HG02610 (cell line): ENCODE results near the gene PSMA4.
"Not testable (repeated sequence)": the region's sequence is repeated elsewhere in the genome, so short reads cannot be mapped to it uniquely, and the experiment has no call there.

ENCODE experiments used
- ATAC-seq: cut with Tn5 transposase; IDR thresholded peaks from one replicate; pipeline ENCODE4 v1.9.1; 2021; ENCODE audit warnings: mild to moderate bottlenecking, moderate library complexity; ENCODE audit not compliant: unreplicated experiment

Gene PSMA4

GRCh38 chr15:78540141-78540870 is at the start of gene PSMA4:
Gene PSMA4, plus strand, starts transcription at chr15:78540444. Its CDS starts 1,484 bp downstream, at chr15:78541928.
- peak; percentile 77 for ATAC-seq

DNA sequence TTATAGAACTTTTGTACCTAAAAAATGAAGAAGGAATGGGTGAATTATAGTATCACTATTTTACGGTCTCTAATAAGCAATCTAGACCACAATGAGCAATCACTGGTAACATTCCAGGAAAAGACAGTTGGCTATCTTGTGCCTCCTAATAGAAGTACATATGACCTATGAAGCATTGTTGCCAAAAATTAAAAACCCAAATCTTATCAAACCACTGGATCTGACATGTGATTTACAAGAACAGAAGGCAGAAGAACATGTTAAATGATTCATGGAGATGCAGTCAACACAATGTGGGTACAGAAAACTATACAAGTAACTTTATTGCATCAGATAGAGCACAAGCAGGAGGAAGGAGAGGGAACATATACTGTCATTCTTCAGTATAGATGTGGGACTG is 47.4 kb upstream of the PSMA4 start:
- no peak for ATAC-seq

DNA sequence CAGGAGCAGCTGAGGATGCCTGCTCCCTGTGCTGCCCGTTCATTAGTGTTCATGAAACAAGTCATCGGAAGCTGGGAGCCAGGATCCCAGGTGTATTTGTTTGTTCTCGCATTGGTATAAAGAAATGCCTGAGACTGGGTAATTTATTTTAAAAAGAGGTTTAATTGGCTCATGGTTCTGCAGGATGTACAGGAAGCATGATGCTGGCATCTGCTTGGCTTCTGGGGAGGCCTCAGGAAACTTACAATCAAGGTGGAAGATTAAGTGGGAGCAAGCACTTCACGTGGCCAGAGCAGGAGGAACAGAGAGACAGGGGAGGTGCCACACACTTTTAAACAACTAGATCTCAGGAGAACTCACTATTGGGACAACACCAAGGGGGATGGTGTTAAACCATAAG is 38.4 kb upstream of the PSMA4 start:
- ATAC-seq: no peak

GRCh38 chr15:78502641-78503040 is 37.6 kb upstream of the PSMA4 start:
- ATAC-seq: no peak

- peak; percentile 89 for ATAC-seq
Observed at GRCh38 chr15:78506971-78507830, 33.0 kb upstream of the PSMA4 start, which contains the start of gene HYKK. Gene HYKK, plus strand, starts transcription at chr15:78507577. Its CDS starts 5,512 bp downstream, at chr15:78513089.

GRCh38 chr15:78507831-78508160 is 32.4 kb upstream of the PSMA4 start:
- ATAC-seq: peak; percentile 17

GRCh38 chr15:78508272-78508671 is 32.0 kb upstream of the PSMA4 start:
- no peak for ATAC-seq

GRCh38 chr15:78509726-78510312 is 30.4 kb upstream of the PSMA4 start:
- ATAC-seq: no peak

- ATAC-seq: not testable (repeated sequence)
Observed at GRCh38 chr15:78520035-78520434, 20.2 kb upstream of the PSMA4 start.

- no peak for ATAC-seq
Observed at GRCh38 chr15:78524230-78524629, 16.0 kb upstream of the PSMA4 start.

DNA sequence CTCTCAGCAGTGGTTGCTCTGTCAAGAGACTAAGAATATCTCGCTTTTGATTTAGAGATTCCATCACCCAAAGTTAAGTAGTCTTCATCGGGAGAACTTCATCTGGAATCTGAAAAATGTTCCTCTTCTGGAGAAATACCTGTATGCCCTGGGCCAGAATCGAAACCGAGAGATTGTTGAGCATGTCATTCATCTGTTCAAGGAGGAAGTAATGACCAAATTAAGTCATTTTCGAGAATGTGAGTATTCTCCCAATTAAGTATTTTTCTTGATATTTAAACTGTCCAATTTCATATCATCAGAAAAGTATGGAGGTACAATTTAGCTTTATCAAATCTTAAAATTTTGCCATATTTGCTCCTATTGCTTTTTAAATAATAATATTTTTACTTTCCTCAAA is 12.9 kb upstream of the PSMA4 start:
- ATAC-seq: no peak

GRCh38 chr15:78533331-78533730 is 6.9 kb upstream of the PSMA4 start:
- no peak for ATAC-seq

DNA sequence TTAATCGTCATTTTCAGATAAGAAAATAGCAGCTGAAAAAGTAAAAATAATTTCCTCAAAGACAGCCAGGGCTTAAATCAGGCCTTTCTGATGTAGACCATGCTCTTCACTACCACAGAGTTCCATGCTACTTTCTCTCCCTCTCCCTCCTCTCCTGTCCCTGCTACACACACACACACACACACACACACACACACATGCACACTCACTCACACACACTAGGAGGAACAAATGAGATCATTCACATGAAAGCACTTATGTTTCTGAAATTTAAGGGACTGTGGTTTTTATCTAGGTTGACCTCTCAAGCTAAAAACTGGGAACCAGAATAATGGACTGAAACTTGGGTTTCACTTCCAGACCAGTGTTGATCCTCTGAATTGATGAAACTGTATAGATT is 4.1 kb upstream of the PSMA4 start:
- ATAC-seq: no peak

DNA sequence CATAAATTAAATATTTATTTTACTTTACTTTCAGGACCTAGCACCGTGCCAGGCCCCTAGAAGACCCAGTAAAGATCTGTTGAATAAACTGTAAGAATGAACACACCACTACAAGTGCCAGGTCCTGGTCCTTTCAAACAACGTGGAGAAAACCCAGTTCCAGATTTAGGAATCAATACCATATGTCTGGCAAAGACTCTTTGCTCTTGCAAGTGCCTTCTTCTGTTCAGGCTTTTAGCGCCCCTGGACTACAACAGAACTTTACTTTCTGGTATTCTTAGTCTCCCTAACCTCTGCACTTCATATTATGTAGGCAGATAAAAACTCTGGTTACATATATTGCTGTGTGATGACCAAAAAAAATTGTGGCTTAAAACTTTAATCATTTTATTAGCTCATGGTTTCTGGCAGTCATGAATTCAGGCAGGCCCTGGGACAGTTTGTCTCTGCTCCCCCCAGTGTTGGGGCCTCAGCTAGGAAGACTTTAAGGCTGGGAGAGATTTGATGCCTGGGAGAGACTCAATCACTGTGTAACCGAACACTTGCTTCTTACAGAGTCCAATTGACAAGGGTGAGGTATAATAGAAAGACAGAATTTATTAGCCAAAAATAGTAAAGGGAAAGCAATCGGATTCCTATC is 2.9 kb upstream of the PSMA4 start:
- no peak for ATAC-seq

DNA sequence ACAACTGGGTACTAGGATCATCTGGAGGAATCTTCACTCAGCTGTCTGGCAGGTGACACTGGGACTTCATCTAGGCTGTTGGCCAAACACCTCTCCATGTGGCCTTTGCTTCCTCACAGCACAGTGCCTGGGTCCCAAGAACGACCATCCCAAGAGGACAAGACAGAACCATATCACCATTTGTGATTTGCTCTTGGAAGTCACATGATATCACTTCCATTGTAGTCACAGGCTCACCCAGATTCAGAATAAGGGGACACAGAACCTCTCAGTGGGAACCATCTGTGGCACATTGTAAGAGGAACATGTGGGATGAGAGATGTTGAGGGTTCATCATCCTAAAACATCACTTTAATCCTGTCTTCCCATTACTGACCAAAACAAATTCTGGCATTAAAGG is 1.9 kb upstream of the PSMA4 start:
- no peak for ATAC-seq

DNA sequence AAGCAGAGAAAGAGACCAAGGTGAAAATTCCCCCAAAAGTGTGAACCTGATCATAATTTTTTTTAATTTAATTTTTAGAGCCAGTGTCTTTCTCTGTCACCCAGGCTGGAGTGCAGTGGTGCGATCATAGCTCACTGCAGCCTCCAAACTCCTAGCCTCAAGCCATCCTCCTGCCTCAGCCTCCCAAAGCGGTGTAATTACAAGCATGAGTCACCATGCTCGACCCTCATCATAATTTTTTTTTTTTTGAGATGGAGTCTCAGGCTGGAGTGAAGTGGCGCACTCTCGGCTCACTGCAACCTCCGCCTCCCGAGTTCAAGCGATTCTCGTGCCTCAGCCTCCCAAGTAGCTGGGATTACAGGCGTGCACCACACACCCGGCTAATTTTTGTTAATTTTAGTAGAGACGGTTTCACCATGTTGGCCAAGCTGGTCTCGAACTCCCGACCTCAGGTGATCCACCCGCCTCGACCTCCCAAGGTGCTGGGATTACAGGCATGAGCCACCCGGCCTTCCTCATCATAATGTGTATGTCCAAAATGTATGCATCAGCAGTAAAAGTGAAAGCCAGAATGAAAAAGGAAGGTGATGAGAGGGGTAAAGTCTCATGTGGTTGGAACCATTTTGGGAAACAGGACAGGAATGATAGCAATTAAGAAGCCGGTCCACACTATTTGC is 642 bp upstream of the PSMA4 start:
- ATAC-seq: not testable (repeated sequence)

- no peak for ATAC-seq
Observed at GRCh38 chr15:78540871-78541743, 863 bp downstream of the PSMA4 start.

GRCh38 chr15:78541744-78542034 is 1.4 kb downstream of the PSMA4 start:
- no peak for ATAC-seq

DNA sequence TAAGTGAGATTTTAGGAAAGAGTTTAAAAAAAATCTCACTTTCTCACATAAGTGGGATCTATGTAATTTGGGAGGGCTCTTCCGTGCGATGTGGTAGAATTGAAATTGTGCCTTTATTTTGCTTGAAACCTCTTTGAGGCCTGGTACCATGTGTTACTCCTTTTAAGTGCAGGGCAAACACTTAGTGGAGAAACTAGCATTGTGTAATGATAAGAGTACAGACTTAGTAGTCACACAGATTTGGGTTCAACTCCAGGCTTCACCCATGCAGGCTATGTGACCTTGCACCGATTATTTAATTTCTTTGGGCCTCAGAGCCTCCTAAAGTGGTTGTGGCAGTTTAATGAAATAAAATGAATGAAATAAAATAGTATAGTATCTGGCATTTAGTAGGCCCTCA is 2.4 kb downstream of the PSMA4 start:
- ATAC-seq: no peak

- ATAC-seq: no peak
Observed at GRCh38 chr15:78550194-78550593, 9.9 kb downstream of the PSMA4 start.
